ENCODE data around the gene RPGRIP1L.

DNA sequence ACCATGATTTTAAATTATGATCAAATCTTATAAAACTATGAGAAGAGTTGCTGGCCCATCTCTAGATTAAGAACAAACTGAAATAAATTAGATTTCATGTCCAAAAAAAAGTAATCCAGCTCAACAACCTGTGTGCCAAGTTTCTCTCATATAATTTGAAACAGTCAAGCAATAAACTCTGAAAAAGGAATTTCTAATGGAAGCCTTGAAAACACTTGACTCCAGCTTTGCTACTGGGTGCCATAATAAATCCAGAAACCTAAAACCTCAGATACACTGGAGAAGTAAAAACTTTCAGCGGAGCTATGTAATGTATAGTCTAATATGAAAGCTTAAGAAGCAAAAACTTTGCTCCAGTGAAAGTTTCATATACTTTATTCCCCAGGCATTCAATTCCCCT is 25.5 kb downstream of the RPGRIP1L start:
- TF ChIP-seq, protein P1, sequence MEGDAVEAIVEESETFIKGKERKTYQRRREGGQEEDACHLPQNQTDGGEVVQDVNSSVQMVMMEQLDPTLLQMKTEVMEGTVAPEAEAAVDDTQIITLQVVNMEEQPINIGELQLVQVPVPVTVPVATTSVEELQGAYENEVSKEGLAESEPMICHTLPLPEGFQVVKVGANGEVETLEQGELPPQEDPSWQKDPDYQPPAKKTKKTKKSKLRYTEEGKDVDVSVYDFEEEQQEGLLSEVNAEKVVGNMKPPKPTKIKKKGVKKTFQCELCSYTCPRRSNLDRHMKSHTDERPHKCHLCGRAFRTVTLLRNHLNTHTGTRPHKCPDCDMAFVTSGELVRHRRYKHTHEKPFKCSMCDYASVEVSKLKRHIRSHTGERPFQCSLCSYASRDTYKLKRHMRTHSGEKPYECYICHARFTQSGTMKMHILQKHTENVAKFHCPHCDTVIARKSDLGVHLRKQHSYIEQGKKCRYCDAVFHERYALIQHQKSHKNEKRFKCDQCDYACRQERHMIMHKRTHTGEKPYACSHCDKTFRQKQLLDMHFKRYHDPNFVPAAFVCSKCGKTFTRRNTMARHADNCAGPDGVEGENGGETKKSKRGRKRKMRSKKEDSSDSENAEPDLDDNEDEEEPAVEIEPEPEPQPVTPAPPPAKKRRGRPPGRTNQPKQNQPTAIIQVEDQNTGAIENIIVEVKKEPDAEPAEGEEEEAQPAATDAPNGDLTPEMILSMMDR (optimal IDR thresholded peaks at IDR 0.05 in 1 of 3, IDR thresholded peaks at IDR 0.05 in 1 of 3, conservative IDR thresholded peaks at IDR 0.05 in 1 of 3; ENCODE audit: extremely low read depth in 1 of 3, insufficient read depth in 2 of 3, low read length in 3 of 3): no peak
- no peak for TF ChIP-seq EZH2 (IDR thresholded peaks at IDR 0.05; ENCODE audit: low read length)

All from keratinocyte (primary cell).